T-helper 9 cell (primary cell): ENCODE results near the gene SLC6A12.

Experiments
- DNase-seq: peaks from one replicate; pipeline ENCODE4 v3.0.0-alpha.2; 2020

The SLC6A12 gene

DNA sequence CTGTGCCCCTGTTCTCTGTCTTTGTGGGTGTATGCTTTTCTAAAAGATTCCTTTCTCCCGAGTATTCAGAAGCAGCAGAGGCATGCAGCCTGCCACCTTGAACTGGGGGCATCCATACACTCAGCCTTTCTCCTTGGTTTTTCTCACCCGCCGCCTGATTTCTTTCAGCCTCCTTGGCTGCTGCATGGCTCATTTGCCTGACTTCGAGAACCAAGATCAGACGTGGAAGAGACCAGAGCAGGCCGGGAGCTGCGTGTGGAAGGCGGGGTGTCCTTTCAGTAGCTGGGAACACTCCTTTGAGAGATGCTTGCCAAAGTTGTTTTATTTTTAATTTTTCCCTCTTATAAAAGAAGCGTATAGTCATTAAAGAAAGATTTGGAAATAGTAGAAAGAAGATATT, 53.1 kb downstream of the SLC6A12 start:
- DNase-seq = no peak

DNA sequence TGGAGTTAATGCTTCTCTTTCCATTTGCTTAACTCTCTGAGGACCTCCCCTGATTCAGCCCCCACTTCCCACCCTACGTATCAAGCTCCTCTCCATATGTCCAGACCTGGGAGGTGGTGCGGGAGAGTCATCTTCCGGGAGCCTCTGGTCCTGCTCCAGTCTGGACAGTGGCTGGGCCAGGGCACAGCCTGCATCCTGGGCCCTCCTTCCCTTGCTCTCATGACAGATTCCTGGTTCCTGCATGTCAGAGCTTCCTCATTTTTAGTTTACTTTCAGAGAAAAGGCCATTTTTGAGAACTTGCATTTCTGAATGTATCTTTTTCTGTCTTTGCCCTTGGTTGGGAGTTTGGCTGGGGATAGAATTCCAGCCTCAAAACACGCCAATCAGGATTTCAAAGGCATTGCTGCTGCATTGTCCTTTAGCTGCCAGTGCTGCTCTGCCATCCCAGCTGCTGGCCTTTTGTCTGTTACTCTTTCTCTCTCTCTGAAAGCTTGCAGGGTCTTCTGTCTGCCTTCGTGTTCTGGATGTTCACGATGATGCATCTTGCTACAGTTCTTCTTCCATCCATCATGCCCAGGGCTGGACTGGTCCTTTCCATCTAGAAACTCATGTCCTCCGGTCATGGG, 54.7 kb downstream of the SLC6A12 start:
- no peak for DNase-seq

DNA sequence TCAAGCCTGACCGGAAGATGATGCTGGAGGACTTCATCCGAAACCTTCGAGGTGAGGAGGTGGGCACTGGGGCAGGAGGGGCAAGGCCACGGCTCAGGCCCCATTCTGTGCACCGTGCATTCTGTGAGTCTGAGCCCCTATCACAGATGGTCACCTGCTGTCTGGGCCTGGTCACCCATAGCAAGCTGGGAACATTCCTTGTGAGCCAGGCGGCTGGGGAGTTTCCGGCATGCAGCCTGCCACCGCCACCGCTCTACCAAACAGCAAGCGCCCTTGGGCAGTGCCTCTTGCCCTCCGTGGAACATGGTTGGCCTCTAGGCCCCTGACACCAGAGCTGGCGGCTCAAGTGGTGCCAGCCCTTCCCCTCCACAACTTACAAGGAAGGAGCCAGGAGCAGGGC, 56.3 kb downstream of the SLC6A12 start:
- DNase-seq = no peak

DNA sequence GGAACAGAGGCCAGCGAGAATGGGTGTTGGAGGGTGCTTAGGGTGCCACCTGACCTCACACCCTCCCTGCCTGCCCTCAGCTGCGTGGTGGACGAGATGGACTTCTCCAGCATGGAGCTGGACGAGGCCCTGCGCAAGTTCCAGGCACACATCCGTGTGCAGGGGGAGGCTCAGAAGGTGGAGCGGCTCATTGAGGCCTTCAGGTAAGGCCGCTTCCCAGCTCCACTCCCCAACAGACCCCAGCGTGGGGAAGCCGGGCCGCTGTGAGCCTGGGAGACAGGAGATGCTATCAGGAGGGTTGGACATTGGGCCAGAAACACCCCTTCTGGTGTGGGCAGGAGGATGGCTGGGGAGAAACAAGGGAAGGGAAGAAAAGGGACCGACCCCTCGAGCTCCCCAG, 57.0 kb downstream of the SLC6A12 start:
- DNase-seq = no peak

DNA sequence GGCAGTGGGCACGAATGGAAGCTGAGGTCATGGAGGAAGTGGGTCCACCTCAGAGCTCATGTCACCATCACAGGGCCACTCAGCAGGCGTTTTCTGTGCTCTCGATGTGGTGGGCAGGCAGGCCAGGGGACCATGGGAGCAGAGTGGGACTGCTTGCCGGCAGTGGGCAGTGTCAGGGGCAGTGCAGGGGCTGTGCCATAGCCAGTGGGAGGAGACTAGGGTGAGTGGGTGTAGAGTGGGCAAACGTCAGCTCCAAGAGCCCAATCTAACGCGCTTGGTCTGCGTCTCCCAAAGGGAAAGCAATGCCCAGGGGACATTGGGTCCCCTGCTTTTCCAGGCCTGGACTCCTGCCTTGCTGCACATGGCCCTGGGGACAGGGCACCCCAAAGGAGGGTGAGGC, 58.3 kb downstream of the SLC6A12 start:
- no peak for DNase-seq

DNA sequence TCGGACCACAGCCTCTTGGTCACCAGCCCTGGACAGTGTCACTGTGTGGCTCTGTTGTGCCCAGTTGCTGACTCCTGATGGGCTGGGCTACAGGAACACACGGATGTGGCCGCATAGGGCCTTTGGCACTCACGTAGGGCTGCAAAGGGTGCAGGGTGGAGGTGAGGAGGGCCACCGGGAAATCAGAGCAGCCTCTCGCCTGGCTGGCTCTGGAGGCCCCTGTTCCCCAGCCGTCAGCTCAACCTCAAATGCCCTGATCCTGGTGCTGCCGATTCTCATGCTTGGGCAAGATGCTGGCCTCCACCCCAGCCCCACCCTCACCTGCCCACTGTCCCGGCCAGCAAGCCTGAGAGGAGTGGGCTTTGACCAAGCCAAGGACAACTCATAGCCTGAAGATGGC, 59.0 kb downstream of the SLC6A12 start:
- no peak for DNase-seq

DNA sequence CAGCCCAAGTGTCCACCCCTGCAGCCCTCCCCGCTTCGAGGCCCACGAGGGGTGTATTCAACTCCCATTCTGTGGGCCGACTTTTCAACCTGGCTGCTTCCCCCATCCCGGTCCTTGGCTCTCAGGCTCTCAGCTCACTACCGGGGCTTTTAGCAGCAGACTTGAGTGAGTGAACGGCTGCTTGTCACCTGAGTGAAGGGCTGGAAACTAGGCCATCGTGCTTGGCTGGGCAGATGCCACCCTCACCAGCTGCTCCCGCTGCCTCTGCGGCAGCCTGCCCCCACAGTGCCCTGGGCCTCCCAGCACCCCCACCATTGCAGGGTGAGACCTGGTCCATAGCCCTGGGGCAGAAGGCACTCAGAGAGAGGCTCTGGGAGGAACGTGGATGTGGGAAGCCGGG, 59.9 kb downstream of the SLC6A12 start:
- DNase-seq = no peak

DNA sequence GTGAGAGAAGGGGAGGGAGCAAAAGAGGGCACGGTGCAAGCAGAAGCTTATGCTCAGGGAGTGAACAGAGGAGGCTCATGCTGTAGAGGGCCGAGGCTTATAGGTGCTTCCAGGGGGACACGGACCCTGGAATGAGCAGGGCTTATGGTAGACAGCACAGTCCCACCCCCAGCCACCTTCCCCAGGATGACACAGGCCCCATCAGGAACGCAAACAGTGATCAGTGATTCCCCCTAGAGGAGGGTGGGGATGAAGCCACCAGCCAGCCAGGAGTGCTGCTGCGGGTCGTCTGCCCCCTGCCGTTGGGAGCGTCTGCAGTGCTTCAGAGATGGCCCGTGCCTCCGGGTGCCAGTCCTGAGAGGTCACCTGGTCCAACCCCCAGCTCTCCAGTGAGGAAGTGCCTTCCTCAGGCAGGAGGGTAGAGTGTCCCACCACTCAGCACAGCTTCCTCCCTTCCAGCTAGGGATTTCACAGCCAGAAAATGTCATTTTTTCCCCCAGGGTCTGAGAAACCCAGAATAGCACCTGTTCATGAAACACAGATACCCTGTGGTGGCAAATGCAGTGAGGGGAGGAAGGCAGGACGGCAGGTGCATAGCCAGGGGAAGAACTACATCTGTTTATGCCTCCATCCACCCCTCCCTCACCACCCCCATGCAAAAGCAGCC, 60.7 kb downstream of the SLC6A12 start:
- DNase-seq = no peak

DNA sequence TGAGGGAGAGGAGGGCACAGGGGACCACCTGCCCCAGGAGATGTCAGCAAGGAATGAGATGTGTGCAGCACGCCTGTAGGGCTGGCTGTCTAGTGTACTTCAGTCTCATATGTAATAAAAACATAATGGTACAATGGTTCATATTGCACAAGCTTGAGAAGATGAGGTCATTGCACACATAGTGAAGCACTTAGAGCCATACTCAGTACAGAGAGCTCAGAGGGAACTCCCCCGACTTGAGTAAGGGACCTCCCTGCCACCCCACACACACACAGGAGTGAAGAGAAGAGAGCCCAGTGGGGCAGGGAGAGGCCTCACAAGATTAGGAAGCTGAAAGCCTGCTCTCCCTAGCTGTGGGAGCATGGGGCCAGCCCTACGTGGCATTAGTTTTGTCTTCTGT, 61.5 kb downstream of the SLC6A12 start:
- DNase-seq = no peak

DNA sequence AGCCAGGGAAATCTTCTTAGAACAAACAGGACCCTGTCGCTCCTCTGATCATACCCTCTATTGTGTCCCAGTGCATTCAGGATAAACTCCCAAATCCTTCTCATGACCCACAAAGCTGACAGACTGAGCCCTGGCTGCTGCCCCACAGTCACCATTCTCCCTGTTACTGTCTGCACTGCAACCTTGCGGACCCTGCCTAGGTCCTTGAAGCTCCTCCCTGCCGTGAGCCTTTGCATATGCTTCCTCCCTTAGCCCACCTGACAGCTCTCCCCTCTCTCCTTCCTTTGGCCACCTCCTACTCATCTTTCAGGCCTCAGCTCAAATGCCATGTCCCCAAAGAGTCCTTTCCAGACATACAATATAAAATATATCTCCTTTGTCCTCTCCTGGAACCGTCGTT, 62.4 kb downstream of the SLC6A12 start:
- no peak for DNase-seq

DNA sequence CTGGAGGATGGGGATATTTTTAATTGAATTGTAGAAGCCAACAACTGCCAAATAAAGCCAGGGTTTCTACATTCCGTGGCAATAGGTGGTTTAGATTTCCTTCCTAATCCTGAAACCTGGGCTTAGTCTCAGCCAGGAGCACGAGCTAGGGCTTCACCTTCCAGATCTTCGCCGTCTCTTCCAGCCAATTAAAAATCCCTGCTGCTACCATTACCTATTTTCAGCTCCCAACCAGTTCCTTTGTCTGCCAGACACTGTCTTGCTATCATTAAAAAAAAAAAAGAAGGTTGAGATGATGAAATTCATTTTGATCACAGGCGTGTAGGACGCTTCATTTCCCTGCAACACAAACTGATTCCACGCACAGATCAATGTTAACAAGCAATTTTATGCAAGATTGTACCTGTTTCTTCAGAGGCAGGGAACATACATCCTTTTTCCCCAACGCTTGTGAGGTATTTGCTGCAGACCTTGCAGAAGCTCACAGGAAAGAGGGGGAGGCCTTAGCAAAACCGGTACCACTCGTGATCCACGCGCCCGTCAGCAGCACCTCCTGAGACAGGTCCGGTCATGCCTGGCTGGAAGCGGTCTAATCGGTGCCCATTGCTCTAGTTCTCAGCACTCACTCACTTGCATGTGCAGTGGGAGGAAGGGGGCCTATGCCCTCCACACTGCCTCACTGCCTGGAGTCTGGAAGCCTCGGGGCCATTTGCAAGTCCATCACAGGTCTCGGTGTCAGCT, 65.1 kb downstream of the SLC6A12 start:
- no peak for DNase-seq

DNA sequence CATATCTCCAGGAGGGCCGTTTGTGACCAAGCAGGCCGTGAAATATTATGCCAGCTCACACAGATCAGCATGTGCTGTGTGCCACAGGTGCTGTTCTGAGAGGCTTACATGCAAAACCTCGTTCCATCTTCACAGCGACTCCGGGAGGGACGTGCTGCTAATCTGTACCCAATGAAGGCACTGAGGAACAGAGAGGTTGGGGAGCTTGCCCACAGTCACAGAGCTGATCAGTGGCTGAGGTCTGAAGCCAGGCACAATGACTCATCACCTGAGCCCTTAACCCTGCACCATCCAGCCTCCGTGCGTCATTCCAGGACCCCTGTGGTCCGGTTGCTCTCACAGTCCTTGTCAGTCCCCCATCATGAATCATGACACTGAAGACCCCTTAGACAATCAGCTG, 66.7 kb downstream of the SLC6A12 start:
- no peak for DNase-seq

DNA sequence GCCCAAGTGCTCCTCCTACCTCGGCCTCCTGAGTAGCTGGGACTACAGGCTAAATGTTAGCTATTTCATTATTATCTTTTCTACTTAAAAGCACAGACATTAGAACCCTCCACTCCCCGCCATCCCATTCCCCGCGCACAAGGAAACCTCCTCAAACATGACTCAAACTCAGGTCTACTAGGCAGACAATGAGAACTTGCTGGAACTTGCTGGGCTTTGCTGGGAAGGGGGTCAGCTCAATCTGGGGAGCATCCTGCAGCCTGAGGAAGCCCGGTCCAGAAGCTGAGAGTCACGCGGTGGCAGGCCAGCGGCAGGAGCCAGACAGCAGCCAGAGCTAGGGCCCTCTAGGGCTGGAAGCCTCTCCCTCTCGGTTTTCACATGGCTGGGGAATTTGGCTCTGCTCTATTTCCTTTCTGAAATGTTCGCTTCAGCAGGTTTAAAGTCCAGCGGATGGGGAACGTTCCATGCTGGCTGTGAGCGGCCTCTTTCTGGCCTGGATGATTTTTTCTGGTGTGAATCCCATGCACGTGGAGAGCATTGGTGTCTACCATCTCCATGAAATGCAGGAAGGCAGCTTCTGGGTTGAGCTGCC, 68.5 kb downstream of the SLC6A12 start:
- DNase-seq = no peak

DNA sequence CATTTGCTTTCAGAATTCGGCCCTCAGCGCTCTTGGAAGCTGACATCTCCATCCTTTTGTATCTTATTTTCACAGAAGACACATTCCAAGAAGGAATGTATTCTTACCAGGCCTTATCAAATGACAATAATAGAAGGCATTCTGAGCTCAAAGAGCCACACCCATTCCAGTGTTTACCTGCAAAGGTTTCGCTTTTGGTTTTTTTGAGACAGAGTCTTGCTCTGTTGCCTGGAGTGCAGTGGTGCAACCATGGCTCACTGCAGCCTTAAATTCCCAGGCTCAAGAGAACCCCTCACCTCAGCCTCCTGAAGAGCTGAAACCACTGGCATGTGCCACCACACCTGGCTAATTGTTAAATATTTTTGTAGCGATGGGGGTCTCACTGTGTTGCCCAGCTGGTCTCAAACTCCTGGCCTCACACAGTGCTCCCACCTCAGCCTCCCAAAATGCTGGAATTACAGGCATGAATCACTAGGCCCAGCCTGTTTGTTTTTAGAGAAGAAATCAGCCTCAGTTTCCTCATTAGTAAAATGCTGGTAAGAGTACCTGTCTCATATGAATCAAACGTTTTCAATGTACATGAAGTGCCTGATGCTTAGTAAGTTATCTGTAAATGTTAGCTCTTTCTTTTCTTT, 69.2 kb downstream of the SLC6A12 start:
- DNase-seq = no peak

DNA sequence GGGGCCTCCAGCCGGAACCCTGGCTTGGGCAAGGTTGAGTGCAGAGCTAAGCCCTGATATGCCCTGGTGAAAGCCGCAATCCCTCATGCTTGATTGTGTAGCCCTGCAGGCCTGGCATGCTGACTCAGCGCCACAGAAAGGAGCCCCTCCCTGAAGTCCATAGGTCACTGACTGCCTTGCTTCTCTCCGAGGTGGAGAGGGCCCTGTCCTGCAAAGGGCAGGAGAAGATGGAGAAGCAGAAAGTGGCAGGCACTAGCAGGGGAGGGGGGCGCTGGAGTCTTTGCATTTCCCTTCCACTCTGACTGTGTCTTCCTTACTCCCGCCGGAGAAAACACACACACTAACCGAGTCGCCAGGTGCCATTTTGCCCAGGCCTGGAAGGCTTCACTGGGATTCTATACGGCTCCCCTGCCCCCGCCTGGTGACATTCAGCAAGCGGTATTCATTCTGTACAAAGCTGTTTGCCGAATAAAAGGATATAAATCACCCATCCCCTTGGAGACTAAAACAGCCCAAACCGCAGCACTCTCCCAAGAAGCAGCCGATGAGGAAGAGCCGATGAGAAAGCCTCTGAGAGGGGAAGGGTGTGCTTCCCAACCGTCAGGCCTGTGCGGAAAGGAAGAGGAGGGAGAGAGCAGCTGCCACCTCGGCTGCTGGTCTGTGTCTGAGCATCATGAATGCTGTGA, 69.8 kb downstream of the SLC6A12 start:
- DNase-seq = no peak

DNA sequence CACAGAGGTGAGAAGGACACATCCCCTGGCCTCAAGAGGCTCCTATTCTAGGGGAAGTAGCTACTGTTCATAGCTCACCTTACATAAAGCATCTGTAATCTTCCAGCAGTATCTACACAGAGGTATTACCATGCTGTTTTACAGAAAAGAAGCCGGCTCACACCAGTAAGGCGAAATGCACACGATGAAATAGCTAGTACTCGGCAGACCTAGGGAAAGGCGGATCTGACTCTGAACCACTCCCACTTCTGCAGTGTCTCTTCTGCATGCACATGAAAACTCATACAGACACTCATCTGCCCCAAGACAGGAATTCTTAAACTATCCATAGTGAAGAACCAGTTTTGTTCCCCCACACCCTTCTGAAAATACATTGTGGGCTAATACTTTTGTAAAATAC, 73.8 kb downstream of the SLC6A12 start:
- no peak for DNase-seq
